ENCODE data around the gene ADISSP. TPM values are rescaled to one million over a fixed set of nuclear protein-coding genes. Genes with fewer than 3 reads are reported as not detected.

The ADISSP gene
- total and polyA plus RNA-seq, 2 of the 13 experiments (the other 11 are each of a cell fraction or from before 2014, with no cell fraction given) = 38.3 to 90.6 TPM

DNA sequence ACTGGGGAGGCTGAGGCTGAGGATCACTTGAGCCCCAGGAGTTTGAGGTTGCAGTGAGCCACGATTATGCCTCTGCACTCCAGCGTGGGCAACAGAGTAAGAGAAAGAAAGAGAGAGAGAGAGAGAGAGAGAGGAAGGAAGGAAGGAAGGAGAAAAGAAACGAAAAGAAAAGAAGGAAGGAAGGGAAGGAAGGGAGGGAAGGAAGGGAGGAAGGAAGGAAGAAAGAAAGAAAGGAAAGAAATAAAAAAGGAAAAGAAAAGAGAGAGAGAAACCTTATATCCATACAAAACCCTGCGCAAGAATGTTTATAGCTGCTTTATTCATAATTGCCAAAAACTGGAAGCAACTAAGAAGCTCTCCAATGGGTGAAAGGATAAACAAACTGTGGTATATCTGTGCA lies 43.2 kb downstream of the ADISSP start (continued):
- no peak for TF ChIP-seq GRHL1 (CRISPR knock-in tag; conservative IDR thresholded peaks at IDR 0.05)
- TF ChIP-seq, protein P1, sequence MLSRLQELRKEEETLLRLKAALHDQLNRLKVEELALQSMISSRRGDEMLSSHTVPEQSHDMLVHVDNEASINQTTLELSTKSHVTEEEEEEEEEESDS (CRISPR knock-in tag; IDR thresholded peaks at IDR 0.05; ENCODE audit: borderline replicate concordance) = no peak

DNA sequence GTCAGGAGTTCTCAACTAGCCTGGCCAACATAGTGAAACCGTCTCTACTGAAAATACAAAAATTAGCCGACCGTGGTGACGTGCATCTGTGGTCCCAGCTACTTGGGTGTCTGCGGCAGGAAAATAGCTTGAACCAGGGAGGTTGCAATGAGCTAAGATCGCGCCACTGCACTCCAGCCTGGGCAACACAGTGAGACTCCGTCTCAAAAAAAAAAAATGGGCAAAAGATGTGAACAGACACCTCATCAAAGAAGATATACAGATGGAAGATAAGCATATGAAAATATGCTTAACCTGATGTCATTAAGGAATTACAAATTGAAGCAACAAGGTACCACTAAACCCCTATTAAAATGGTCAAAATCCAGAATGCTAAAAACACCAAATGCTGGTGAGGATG lies 44.3 kb downstream of the ADISSP start:
- BruUV-seq (replicated peaks) = no TSS peak
- POLR2A ChIA-PET = no interaction called here
- WGBS (ENCODE audit: low lambda C conversion rate) = 47% methylated on average over 8 of the region's 8 CpGs

More for the DNA sequence above, 44.3 kb downstream of the ADISSP start:
- TF ChIP-seq ZNF121 (CRISPR knock-in tag; IDR thresholded peaks at IDR 0.05) (peak; percentile 62), DMTF1 (CRISPR knock-in tag; IDR thresholded peaks at IDR 0.05) (no peak), ZNF839 (CRISPR knock-in tag; IDR thresholded peaks at IDR 0.05; ENCODE audit: borderline replicate concordance) (no peak), SAP130 (CRISPR knock-in tag; IDR thresholded peaks at IDR 0.05; ENCODE audit: low read depth) (no peak), ZNF317 (CRISPR knock-in tag; IDR thresholded peaks at IDR 0.05) (no peak), ZSCAN12 (CRISPR knock-in tag; IDR thresholded peaks at IDR 0.05) (no peak), SRF (IDR thresholded peaks at IDR 0.05; ENCODE audit: low read depth, low read length) (no peak)
- H3K27ac ChIP-seq (ENCODE audit: extremely low read length, insufficient read depth, low read length) = no peak overlapping the region
- no peak overlapping the region for H3K4me2 ChIP-seq (ENCODE audit: low read depth, low read length)
- H4K20me1 ChIP-seq (ENCODE audit: insufficient read depth, low read length) = no peaks in the 10 kb centered on the region
- intact Hi-C loops (cut with micrococcal nuclease; ENCODE audit: unreplicated experiment) = no loop called here
- CTCF ChIA-PET (ENCODE audit: low intra/inter-chr PET ratio, low total read pairs) = no interaction called here
- H3K9ac ChIP-seq (ENCODE audit: insufficient read depth, low read depth, low read length) = no peak overlapping the region
- no peak overlapping the region for H2AFZ ChIP-seq (ENCODE audit: low read length)
- H3K4me1 ChIP-seq (ENCODE audit: insufficient read depth, low read length) = no peaks in the 10 kb centered on the region
- FAIRE-seq (no peak), ATAC-seq (no peak), DNase-seq (ENCODE audit: low spot score) (no peak)
- H3K79me2 ChIP-seq (ENCODE audit: insufficient read depth, low read length) = no peaks in the 10 kb centered on the region
- no peak overlapping the region for H3K4me3 ChIP-seq (replicated peaks in 1 of 3; ENCODE audit: insufficient read depth in 1 of 3, low read depth in 2 of 3, low read length in 3 of 3)
- H3K9me3 ChIP-seq (ENCODE audit: low read length) = no peaks in the 10 kb centered on the region
- no peaks in the 10 kb centered on the region for H3K36me3 ChIP-seq (replicated peaks in 1 of 2; ENCODE audit: control insufficient read depth in 1 of 2, insufficient read depth in 2 of 2, low read length in 2 of 2)
- in situ Hi-C loops (cut with HindIII; ENCODE audit: extremely low pct_ligation_motif_present, low pct_unique_long_range_greater_than_20kb) = no loop called here
- peaks cover 0 to 23% of the 10 kb centered on the region in 2 experiments for H3K27me3 ChIP-seq (ENCODE audit: control insufficient read depth in 1 of 2, insufficient read depth in 2 of 2, low read length in 2 of 2)

All from HepG2 (cell line).